ENCODE results near the gene HOXB5.

The HOXB5 gene

GRCh38 chr17:48575066-48575582 lies 18.5 kb downstream of the HOXB5 start:
- DNase-seq (ENCODE audit: low read depth in 2 of 2): no peak

- no peak for DNase-seq (ENCODE audit: low read depth in 2 of 2)
Observed at GRCh38 chr17:48574505-48575065, 19.0 kb downstream of the HOXB5 start.

- no peak for DNase-seq (ENCODE audit: low read depth in 2 of 2)
Observed at GRCh38 chr17:48571826-48572417, 21.7 kb downstream of the HOXB5 start.

GRCh38 chr17:48571024-48571818 lies 22.4 kb downstream of the HOXB5 start:
- DNase-seq (ENCODE audit: low read depth in 2 of 2): no peak

GRCh38 chr17:48570325-48571023 lies 23.1 kb downstream of the HOXB5 start:
- no peak for DNase-seq (ENCODE audit: low read depth in 2 of 2)

- no peak for DNase-seq (ENCODE audit: low read depth in 2 of 2)
Observed at GRCh38 chr17:48569674-48570324, 23.8 kb downstream of the HOXB5 start.

GRCh38 chr17:48569240-48569582 lies 24.4 kb downstream of the HOXB5 start:
- DNase-seq (ENCODE audit: low read depth in 2 of 2): no peak

- DNase-seq (ENCODE audit: low read depth in 2 of 2): no peak
Observed at GRCh38 chr17:48568499-48569239, 24.9 kb downstream of the HOXB5 start.

- no peak for DNase-seq (ENCODE audit: low read depth in 2 of 2)
Observed at GRCh38 chr17:48567646-48568354, 25.8 kb downstream of the HOXB5 start.

- DNase-seq (ENCODE audit: low read depth in 2 of 2): no peak
Observed at GRCh38 chr17:48567209-48567608, 26.4 kb downstream of the HOXB5 start.

GRCh38 chr17:48566717-48567116 lies 26.9 kb downstream of the HOXB5 start:
- DNase-seq (ENCODE audit: low read depth in 2 of 2): no peak

- no peak for DNase-seq (ENCODE audit: low read depth in 2 of 2)
Observed at GRCh38 chr17:48565925-48566710, 27.5 kb downstream of the HOXB5 start.

GRCh38 chr17:48565022-48565554 lies 28.5 kb downstream of the HOXB5 start:
- no peak for DNase-seq (ENCODE audit: low read depth in 2 of 2)

- DNase-seq (ENCODE audit: low read depth in 2 of 2): no peak
Observed at GRCh38 chr17:48564188-48565021, 29.2 kb downstream of the HOXB5 start.

- no peak for DNase-seq (ENCODE audit: low read depth in 2 of 2)
Observed at GRCh38 chr17:48563867-48564187, 29.8 kb downstream of the HOXB5 start.

GRCh38 chr17:48563385-48563838 lies 30.2 kb downstream of the HOXB5 start:
- DNase-seq (ENCODE audit: low read depth in 2 of 2): no peak

- no peak for DNase-seq (ENCODE audit: low read depth in 2 of 2)
Observed at GRCh38 chr17:48562934-48563333, 30.6 kb downstream of the HOXB5 start.
